Dendritic cell treated with granulocyte-macrophage colony-stimulating factor and Interleukin-4, amounts not matched to agents 40 ng/mL and 50 ng/mL, for 4 days (primary cell): ENCODE measurements around the gene AOX1.

Experiments used
- H3K27ac Mint-ChIP-seq: one replicate; pipeline ENCODE4 v1.8.0; 2022; ENCODE audit warnings: mild to moderate bottlenecking, mixed read lengths
- H3K27me3 Mint-ChIP-seq: one replicate; pipeline ENCODE4 v1.8.0; 2022; ENCODE audit warnings: mild to moderate bottlenecking, mixed read lengths
- H3K36me3 Mint-ChIP-seq: one replicate; pipeline ENCODE4 v1.8.0; 2022; ENCODE audit warnings: low read depth, mixed read lengths
- H3K4me1 Mint-ChIP-seq: one replicate; pipeline ENCODE4 v1.8.0; 2022; ENCODE audit warnings: low read depth, mixed read lengths
- H3K4me3 Mint-ChIP-seq: one replicate; pipeline ENCODE4 v1.8.0; 2022; ENCODE audit warnings: mild to moderate bottlenecking, moderate library complexity, mixed read lengths
- H3K9me3 Mint-ChIP-seq: one replicate; pipeline ENCODE4 v1.8.0; 2022; ENCODE audit warnings: mixed read lengths
- intact Hi-C: fragments of 100-400 bp; cut with micrococcal nuclease; formaldehyde crosslinking; loops from one replicate; pipeline ENCODE4 v1.15.0; 2022

AOX1 gene

DNA sequence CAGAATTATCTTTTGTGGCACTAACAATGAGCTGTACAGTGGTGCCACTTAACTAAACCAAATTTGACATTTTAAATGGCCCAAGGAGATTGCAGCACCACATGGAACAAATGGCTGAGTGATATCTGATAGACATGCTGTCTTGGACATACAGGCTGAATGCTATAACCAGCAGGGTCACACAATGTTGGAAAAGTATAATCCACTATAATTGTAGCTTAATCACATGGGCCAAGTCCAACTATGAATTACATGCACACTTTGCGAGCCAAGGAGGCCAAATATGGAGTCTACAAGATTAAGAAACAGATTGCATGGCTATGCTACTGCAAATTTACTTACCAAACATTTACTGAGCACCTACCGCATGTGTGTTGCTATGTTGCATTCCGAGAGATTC lies 69.0 kb downstream of the AOX1 start:
- Mint-ChIP-seq H3K27me3 (no peaks in the 10 kb centered on the region), H3K9me3 (no peaks in the 10 kb centered on the region), H3K4me1 (peaks cover 6% of the 10 kb centered on the region), H3K4me3 (no peak overlapping the region), H3K36me3 (no peaks in the 10 kb centered on the region), H3K27ac (no peak overlapping the region)
- intact Hi-C loops, result no loop called here

DNA sequence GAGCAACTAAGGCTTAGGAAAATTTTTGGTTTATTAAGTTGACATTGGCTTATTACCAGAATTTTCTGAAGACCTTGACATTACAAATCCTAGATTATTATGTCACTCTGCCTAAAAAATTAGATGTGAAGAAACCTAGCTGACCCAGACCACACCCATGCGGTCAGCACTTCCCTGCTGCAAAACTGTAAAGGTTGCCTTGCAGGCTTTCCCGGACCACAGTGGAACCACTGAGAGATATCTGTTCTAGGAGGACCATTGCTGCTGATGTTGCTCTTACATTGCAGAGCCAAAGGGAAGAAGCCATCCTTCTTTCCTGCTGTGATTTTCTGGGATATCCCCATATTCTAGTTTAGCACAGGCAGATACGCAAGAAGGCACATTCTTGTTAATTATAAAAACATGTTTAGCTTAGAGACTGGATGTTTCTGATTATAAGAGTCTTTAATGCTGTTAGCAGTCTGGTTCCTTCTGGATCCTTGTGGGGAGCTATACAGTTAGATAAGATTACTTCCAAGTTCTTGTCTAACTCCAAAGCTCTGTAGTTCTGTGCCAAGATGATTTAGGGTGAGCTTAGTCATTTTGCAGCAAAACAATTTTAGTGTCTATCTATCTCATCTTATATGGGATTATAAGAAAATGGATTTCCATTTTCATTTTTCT lies 70.2 kb downstream of the AOX1 start:
- no peak overlapping the region for H3K27ac Mint-ChIP-seq
- H3K9me3 Mint-ChIP-seq, result no peaks in the 10 kb centered on the region
- H3K36me3 Mint-ChIP-seq, result no peaks in the 10 kb centered on the region
- no peaks in the 10 kb centered on the region for H3K27me3 Mint-ChIP-seq
- H3K4me1 Mint-ChIP-seq, result peaks cover 6% of the 10 kb centered on the region
- no peak overlapping the region for H3K4me3 Mint-ChIP-seq
- intact Hi-C loops, result no loop called here

DNA sequence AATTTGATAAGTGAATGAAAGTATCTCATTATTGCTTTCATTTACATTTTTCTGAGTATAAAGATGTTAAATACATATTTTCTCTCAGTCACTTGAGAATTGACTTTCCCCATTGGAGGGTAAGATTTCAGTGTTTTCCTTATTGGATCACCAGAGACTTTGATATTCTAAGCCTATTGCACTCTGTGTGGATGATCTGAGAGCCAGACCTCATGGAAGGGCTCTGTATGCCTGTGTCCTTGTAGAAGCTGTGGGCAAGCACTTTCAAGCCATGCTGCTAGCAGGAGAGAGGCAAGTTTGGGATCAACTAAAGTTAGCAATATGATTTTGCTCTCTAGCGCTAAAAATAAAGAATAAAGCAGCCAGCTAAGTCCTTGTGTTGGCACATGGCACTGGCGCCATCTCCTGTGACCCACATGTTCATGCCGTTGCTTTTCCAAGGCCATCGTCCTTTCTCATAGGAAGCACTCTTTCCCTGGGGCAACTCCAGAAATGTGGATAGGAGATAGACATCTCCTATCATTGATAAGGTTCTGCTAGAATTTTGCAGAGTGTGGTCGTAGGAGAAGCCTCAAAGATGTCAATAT lies 72.6 kb downstream of the AOX1 start:
- no peaks in the 10 kb centered on the region for H3K36me3 Mint-ChIP-seq
- no peaks in the 10 kb centered on the region for H3K27me3 Mint-ChIP-seq
- intact Hi-C loops, result no loop called here
- H3K4me3 Mint-ChIP-seq, result no peak overlapping the region
- no peak overlapping the region for H3K27ac Mint-ChIP-seq
- peaks cover 6% of the 10 kb centered on the region for H3K4me1 Mint-ChIP-seq
- no peaks in the 10 kb centered on the region for H3K9me3 Mint-ChIP-seq

DNA sequence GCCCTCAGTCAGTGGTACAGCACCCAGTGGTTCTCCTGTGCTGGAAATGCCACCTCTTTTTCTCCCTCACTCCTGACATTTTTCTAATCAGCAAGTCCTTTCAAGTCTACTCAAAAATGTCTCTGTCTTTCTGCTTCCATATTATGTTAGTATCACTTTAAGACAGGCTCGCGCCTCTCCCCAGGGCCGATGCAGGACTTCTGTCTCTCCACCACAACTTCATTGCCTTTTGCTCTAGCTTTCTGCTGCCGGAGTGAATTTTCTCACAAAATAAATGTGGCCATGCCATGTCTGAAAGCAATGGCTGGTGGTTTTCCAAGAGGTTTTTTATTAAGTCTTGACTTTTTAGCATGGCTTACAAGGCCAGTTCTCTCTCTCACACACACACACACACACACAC lies 73.6 kb downstream of the AOX1 start:
- Mint-ChIP-seq H3K27me3 (no peaks in the 10 kb centered on the region), H3K4me3 (no peak overlapping the region), H3K27ac (no peak overlapping the region), H3K4me1 (peaks cover 6% of the 10 kb centered on the region), H3K36me3 (no peaks in the 10 kb centered on the region), H3K9me3 (no peaks in the 10 kb centered on the region)
- intact Hi-C loops, result no loop called here

DNA sequence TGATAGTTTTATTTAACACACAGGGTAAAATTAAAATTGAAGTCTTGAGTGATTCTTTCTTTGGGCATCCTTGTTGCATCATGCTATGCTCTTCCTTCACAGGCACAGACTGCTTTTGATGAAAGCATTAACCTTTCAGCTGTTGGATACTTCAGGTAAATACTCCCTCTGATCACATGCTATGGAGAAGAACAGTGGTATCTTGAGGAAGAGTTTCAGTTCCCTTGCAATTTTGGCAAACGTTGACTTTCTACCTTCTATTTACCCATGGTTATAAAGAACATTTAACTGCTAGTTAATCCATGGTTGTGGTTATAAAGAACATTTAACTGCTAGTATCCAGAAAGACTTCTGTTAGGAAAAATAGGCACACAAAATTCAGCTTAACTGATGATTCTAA lies 75.7 kb downstream of the AOX1 start:
- Mint-ChIP-seq H3K27me3 (no peaks in the 10 kb centered on the region), H3K4me3 (no peak overlapping the region), H3K4me1 (no peaks in the 10 kb centered on the region), H3K27ac (no peak overlapping the region), H3K36me3 (no peaks in the 10 kb centered on the region), H3K9me3 (no peaks in the 10 kb centered on the region)
- intact Hi-C loops, result no loop called here

DNA sequence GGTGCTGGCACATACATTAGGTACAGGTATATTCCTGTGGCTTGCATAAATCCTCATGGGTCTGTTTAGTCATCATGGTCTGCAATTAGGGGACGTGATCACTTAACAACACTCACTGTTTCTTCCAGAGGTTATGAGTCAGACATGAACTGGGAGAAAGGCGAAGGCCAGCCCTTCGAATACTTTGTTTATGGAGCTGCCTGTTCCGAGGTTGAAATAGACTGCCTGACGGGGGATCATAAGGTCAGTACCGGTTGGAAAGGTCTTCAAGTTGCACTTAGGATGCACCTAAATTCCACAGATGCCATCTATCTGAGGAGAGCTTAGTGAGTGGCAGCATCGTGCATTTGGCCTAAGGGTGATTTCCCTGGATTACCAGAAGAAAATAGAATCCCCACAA lies 76.9 kb downstream of the AOX1 start:
- Mint-ChIP-seq H3K4me1 (peaks cover 6% of the 10 kb centered on the region), H3K9me3 (no peaks in the 10 kb centered on the region), H3K36me3 (no peaks in the 10 kb centered on the region), H3K4me3 (no peak overlapping the region), H3K27ac (no peak overlapping the region), H3K27me3 (no peaks in the 10 kb centered on the region)
- intact Hi-C loops, result no loop called here

DNA sequence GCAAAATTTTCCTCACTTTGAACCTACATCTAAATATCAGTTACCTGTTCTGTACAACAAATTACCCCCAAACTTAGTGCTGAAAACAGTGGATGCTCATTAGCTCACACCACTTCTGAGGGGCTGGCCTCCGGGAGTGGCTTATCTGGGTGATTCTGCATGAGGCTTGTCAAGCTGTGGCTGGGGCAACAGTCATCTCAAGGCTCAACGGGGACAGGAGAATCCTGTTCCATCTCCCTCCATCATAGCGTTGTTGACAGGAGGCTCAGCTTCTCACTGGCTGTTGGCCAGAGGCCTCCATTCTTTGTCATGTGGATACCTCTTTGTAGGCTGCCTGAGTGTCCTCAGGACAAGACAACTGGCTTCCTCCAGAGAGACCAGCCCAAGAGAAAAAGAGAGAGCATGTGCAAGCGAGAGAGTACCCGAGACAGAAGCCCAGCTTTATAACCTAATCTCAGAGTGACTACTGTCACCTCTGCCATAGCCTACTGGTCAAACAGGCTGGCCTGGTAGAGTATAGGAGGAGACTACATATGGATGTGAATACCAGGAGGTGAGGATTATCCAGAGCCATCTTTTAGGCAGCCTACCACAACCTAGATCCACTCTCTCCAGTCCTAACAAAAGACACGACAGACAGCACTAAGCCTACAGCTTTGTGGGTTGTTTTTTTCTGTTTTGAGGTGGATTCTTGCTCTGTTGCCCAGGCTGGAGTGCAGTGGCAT lies 79.1 kb downstream of the AOX1 start:
- intact Hi-C loops, result no loop called here
- H3K9me3 Mint-ChIP-seq, result no peaks in the 10 kb centered on the region
- no peaks in the 10 kb centered on the region for H3K36me3 Mint-ChIP-seq
- peaks cover 8% of the 10 kb centered on the region for H3K4me1 Mint-ChIP-seq
- no peaks in the 10 kb centered on the region for H3K27me3 Mint-ChIP-seq
- no peak overlapping the region for H3K4me3 Mint-ChIP-seq
- H3K27ac Mint-ChIP-seq, result no peak overlapping the region

DNA sequence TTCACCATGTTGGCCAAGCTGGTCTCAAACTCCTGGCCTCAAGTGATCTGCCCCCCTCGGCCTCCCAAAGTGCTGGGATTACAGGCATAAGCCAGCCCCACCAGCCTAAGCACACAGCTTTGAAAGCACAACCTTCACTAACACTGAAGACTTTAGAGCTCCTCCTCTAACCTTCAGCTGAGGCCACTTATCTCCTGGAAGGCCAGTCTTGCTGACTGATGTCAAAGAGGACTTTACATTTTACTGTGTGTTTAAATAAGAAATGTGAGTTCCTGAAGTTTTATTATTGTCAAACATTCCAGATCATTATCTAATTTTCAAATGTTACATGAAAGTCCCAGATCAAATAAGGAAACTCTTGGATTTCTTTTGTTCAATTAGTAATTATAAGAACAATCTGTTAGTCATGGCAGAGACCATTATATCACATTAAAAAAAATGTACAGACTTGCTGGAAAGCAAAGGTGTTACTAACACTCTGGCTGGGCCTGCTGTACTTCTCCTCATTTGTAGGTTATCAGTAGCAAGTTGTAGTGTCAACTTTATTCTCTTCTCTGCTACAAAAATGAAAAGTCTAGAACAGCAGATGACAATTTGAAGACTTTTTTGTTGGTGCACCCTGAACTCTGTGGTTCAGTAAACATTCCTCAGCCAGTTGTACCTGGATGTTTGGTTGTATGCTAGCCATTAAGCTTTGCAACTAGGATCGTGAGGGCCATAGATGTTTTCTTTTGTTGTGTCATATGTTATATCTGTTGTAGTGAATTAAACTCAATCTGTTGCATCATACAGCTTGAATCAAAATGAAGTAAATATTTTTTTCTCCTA lies 80.0 kb downstream of the AOX1 start:
- no peak overlapping the region for H3K4me3 Mint-ChIP-seq
- no peaks in the 10 kb centered on the region for H3K9me3 Mint-ChIP-seq
- no peaks in the 10 kb centered on the region for H3K36me3 Mint-ChIP-seq
- peaks cover 8% of the 10 kb centered on the region for H3K4me1 Mint-ChIP-seq
- intact Hi-C loops, result no loop called here
- no peak overlapping the region for H3K27ac Mint-ChIP-seq
- no peaks in the 10 kb centered on the region for H3K27me3 Mint-ChIP-seq

DNA sequence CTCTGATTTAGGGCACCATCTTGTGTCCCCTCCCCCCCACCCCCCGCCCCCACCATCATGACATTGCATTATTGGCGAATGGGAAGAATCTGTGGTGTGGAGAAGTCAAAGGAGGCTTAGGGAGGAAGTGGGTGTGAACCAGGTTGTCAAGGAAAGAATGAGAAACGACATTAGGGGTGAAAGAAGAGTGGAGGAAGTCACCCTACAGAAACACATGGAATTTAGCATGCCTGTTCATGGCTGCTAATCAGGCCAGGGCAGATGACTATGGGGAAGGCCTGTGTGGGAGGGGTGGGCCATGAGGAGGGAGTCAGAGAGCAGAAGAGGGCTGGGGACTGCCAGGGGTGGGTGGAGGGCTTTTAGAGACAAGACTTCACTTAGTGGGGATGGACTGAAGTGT lies 81.6 kb downstream of the AOX1 start:
- H3K27me3 Mint-ChIP-seq, result no peaks in the 10 kb centered on the region
- no peaks in the 10 kb centered on the region for H3K36me3 Mint-ChIP-seq
- no peaks in the 10 kb centered on the region for H3K9me3 Mint-ChIP-seq
- no peak overlapping the region for H3K27ac Mint-ChIP-seq
- H3K4me3 Mint-ChIP-seq, result no peak overlapping the region
- intact Hi-C loops, result no loop called here
- peaks cover 8% of the 10 kb centered on the region for H3K4me1 Mint-ChIP-seq

DNA sequence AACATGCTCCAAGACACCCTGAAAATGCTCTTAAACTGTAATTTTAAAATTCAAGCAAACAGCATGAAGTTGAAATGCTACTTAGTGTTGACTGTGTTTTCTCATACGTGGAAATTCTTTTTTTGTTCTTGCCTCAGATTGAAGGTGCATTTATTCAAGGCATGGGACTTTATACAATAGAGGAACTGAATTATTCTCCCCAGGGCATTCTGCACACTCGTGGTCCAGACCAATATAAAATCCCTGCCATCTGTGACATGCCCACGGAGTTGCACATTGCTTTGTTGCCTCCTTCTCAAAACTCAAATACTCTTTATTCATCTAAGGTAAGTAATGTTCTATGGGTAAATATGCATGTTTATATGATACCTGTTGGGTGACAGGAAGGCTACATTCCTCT lies 82.7 kb downstream of the AOX1 start:
- Mint-ChIP-seq H3K9me3 (no peaks in the 10 kb centered on the region), H3K27me3 (no peaks in the 10 kb centered on the region), H3K27ac (no peak overlapping the region), H3K4me1 (peaks cover 9% of the 10 kb centered on the region), H3K36me3 (no peaks in the 10 kb centered on the region), H3K4me3 (no peak overlapping the region)
- intact Hi-C loops, result no loop called here

DNA sequence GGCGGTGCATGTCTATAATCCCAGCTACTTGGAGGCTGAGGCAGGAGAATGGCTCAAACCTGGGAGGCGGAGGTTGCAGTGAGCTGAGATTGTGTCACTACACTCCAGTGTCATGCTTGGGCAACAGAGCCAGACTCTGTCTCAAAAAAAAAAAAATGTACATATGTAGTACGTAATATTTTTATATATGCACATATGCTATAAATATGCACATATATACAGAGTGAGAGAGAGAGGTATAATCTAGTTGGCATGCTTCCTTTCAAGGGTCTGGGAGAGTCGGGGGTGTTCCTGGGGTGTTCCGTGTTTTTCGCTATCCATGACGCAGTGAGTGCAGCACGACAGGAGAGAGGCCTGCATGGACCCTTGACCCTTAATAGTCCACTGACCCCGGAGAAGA lies 83.5 kb downstream of the AOX1 start:
- Mint-ChIP-seq H3K4me3 (no peak overlapping the region), H3K9me3 (no peaks in the 10 kb centered on the region), H3K27ac (no peak overlapping the region), H3K36me3 (no peaks in the 10 kb centered on the region), H3K4me1 (peaks cover 13% of the 10 kb centered on the region), H3K27me3 (no peaks in the 10 kb centered on the region)
- intact Hi-C loops, result no loop called here

DNA sequence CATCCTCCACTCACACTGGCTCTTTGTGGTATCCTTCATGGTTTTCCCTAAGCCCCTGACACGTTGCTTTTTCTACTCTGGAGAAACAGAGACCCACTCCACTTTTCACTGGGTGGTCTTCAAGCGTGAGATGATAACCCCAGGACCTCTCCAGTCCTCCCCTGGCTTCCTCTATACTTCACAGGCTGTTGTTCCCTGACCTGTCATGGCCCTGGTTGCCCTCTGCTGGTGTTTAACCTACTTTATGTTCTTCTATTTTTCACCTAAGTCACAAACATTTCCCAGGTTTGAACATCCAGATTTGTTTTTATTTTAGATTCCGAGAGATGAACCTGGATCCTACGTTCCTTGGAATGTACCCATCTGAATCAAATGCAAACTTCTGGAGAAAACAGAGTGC lies 84.5 kb downstream of the AOX1 start:
- Mint-ChIP-seq H3K4me1 (peaks cover 13% of the 10 kb centered on the region), H3K9me3 (no peaks in the 10 kb centered on the region), H3K36me3 (no peaks in the 10 kb centered on the region), H3K4me3 (no peak overlapping the region), H3K27ac (no peak overlapping the region), H3K27me3 (no peaks in the 10 kb centered on the region)
- intact Hi-C loops, result no loop called here

DNA sequence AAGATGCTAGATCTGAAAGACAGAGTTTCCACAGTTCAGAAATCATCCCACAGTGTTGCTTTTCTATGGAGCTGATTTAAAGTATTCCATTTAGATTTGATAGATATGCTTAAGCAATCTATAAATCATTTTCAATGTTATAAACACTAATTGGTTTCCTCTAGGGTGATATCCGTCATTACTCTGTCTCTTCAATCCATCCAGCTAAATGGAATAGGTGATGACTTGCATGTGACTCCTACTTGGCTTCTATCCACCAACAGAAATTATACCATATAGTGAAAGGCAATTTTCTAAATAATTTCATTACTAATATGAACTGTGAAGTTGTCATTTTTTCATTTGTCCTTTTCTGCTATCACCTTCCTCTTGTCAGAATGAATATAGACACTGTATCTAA lies 84.9 kb downstream of the AOX1 start:
- H3K36me3 Mint-ChIP-seq, result no peaks in the 10 kb centered on the region
- H3K27me3 Mint-ChIP-seq, result no peaks in the 10 kb centered on the region
- intact Hi-C loops, result no loop called here
- peaks cover 13% of the 10 kb centered on the region for H3K4me1 Mint-ChIP-seq
- no peak overlapping the region for H3K4me3 Mint-ChIP-seq
- H3K27ac Mint-ChIP-seq, result no peak overlapping the region
- no peaks in the 10 kb centered on the region for H3K9me3 Mint-ChIP-seq

DNA sequence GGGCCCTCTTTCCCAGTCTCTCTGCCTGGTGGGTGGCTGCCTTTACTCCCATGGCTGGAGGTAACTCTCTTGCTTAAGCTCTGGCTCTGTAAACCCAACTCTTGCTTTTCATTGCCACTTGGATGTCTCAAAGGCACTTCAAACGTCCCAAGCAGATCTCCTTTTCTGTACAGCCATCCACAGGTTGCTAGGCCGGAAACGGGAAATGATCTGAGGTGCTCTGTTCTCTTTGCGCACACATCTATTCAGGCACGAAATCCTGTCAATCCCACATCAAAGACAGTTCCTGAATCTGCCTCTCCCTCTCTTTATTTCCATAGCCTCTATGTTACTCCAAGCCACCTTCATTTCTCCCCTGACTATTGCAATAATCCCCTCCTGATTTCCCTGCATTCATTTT lies 87.4 kb downstream of the AOX1 start:
- H3K27me3 Mint-ChIP-seq, result no peaks in the 10 kb centered on the region
- H3K9me3 Mint-ChIP-seq, result no peaks in the 10 kb centered on the region
- peaks cover 5% of the 10 kb centered on the region for H3K4me1 Mint-ChIP-seq
- H3K36me3 Mint-ChIP-seq, result no peaks in the 10 kb centered on the region
- no peak overlapping the region for H3K4me3 Mint-ChIP-seq
- intact Hi-C loops, result no loop called here
- no peak overlapping the region for H3K27ac Mint-ChIP-seq
